IMR-90 (cell line): ENCODE results near the gene FOXP1. TPM values are rescaled to one million over a fixed set of nuclear protein-coding genes. Genes with fewer than 3 reads are reported as not detected.

Experiments
- ATAC-seq: fragments of 200-7000 bp; cut with Tn5 transposase; 2 replicates; pipeline ENCODE4 v1.9.1; 2020; ENCODE audit warnings: low read depth, mild to moderate bottlenecking, moderate library complexity
- BruUV-seq: library from RNA; stranded (reverse); fragments of 400-500 nt; replicated peaks from 2 replicates; lab custom pipeline; 2021; lab: Mats Ljungman, UMichigan
- CTCF ChIA-PET: fragments of 300-600 bp; formaldehyde crosslinking; extraction: SDS; loops from one replicate; lab custom pipeline; 2021; ENCODE audit warnings: antibody characterized with exemption; lab: Yijun Ruan, JAX
- POLR2A ChIA-PET: fragments of 300-600 bp; sonication (Branson Sonifier 250); formaldehyde crosslinking; loops from one replicate; lab custom pipeline; 2022; ENCODE audit warnings: antibody characterized with exemption; ENCODE audit not compliant: unreplicated experiment; lab: Charles Lee
- DNase-seq: peaks from one replicate; pipeline ENCODE4 v3.0.0; 2013
- H2AFZ ChIP-seq: replicated peaks from 2 replicates; pipeline ENCODE3; 2013; ENCODE audit warnings: low read length, mild to moderate bottlenecking; ENCODE audit not compliant: poor library complexity
- H2AK5ac ChIP-seq: 2 replicates; pipeline ENCODE4 v1.6.1; 2013; ENCODE audit warnings: low read depth, low read length, inconsistent platforms
- H2AK9ac ChIP-seq: replicated peaks from 2 replicates; pipeline ENCODE3; 2013; ENCODE audit warnings: mild to moderate bottlenecking, low read depth, low read length, moderate library complexity; ENCODE audit not compliant: poor library complexity
- H2BK120ac ChIP-seq: 2 replicates; pipeline ENCODE4 v1.6.1; 2013; ENCODE audit warnings: low read depth, low read length, inconsistent platforms
- H2BK15ac ChIP-seq: 3 replicates; pipeline ENCODE4 v1.6.1; 2013; ENCODE audit warnings: low read depth, low read length, inconsistent platforms
- H2BK20ac ChIP-seq: 2 replicates; pipeline ENCODE4 v1.6.1; 2013; ENCODE audit warnings: low read depth, mild to moderate bottlenecking, inconsistent platforms, low read length, moderate library complexity
- H2BK5ac ChIP-seq: 2 replicates; pipeline ENCODE4 v1.6.1; 2013; ENCODE audit warnings: mild to moderate bottlenecking, low read depth, low read length, inconsistent platforms; ENCODE audit not compliant: poor library complexity, severe bottlenecking
- H3K14ac ChIP-seq: replicated peaks from 2 replicates; pipeline ENCODE4 v1.6.1; 2013; ENCODE audit warnings: low read depth, low read length, inconsistent platforms
- H3K18ac ChIP-seq: 2 replicates; pipeline ENCODE4 v1.6.1; 2013; ENCODE audit warnings: low read depth, low read length, control low read depth
- H3K23ac ChIP-seq: 2 replicates; pipeline ENCODE4 v1.6.1; 2013; ENCODE audit warnings: low read depth, low read length, inconsistent platforms
- H3K27ac ChIP-seq: 2 replicates; pipeline ENCODE4 v1.5.1; 2013; ENCODE audit warnings: mild to moderate bottlenecking, control low read depth, low read length; ENCODE audit not compliant: insufficient read depth
- H3K27me3 ChIP-seq: 2 replicates; pipeline ENCODE4 v1.6.1; 2013; ENCODE audit warnings: low read length; ENCODE audit not compliant: control insufficient read depth, insufficient read depth
- H3K36me3 ChIP-seq: 2 replicates; pipeline ENCODE4 v1.6.1; 2013; ENCODE audit warnings: low read length, mixed read lengths; ENCODE audit not compliant: control insufficient read depth, insufficient read depth
- H3K4ac ChIP-seq: 2 replicates; pipeline ENCODE4 v1.6.1; 2013; ENCODE audit warnings: low read depth, low read length, inconsistent platforms
- H3K4me1 ChIP-seq: 2 replicates; pipeline ENCODE4 v1.6.1; 2013; ENCODE audit warnings: low read length, mixed read lengths; ENCODE audit not compliant: control insufficient read depth, insufficient read depth
- H3K4me2 ChIP-seq: 2 replicates; pipeline ENCODE4 v1.6.1; 2013; ENCODE audit warnings: low read depth, mild to moderate bottlenecking, control low read depth, low read length, moderate library complexity
- H3K4me3 ChIP-seq: 2 replicates; pipeline ENCODE4 v1.5.1; 2013; ENCODE audit warnings: low read depth, mild to moderate bottlenecking, control low read depth, low read length, moderate library complexity; ENCODE audit not compliant: insufficient read depth
- H3K56ac ChIP-seq: 2 replicates; pipeline ENCODE4 v1.6.1; 2013; ENCODE audit warnings: low read length, inconsistent platforms; ENCODE audit not compliant: insufficient read depth; ENCODE audit errors: extremely low read depth
- H3K79me1 ChIP-seq, 2 experiments: 2 replicates each; pipeline ENCODE4 v1.6.1; 2013; ENCODE audit warnings: low read length in 2 of 2, inconsistent platforms in 1 of 2, low read depth in 1 of 2
- H3K9ac ChIP-seq: 2 replicates; pipeline ENCODE4 v1.6.1; 2013; ENCODE audit warnings: low read depth, low read length, control low read depth
- H3K9me1 ChIP-seq: 2 replicates; pipeline ENCODE4 v1.6.1; 2013; ENCODE audit warnings: low read length, inconsistent platforms; ENCODE audit not compliant: insufficient read depth
- H3K9me3 ChIP-seq: 2 replicates; pipeline ENCODE4 v1.6.1; 2013; ENCODE audit warnings: low read length; ENCODE audit not compliant: control insufficient read depth, insufficient read depth
- H4K20me1 ChIP-seq: 2 replicates; pipeline ENCODE4 v1.6.1; 2013; ENCODE audit warnings: low read length, inconsistent platforms; ENCODE audit not compliant: insufficient read depth
- H4K5ac ChIP-seq: 2 replicates; pipeline ENCODE4 v1.6.1; 2013; ENCODE audit warnings: mild to moderate bottlenecking, low read depth, low read length, control low read depth
- H4K8ac ChIP-seq, 2 experiments: 2 replicates each; pipeline ENCODE4 v1.6.1; 2013; ENCODE audit warnings: low read depth in 2 of 2, low read length in 2 of 2, control low read depth in 1 of 2, inconsistent platforms in 1 of 2
- H4K91ac ChIP-seq: 2 replicates; pipeline ENCODE4 v1.6.1; 2013; ENCODE audit warnings: low read depth, low read length, inconsistent platforms; ENCODE audit not compliant: insufficient read depth
- BHLHE40 ChIP-seq: fragments of 150-350 bp; IDR thresholded peaks from 2 replicates; pipeline ENCODE4 v1.6.1; 2016; ENCODE audit warnings: mild to moderate bottlenecking, low read depth, low read length
- CEBPB ChIP-seq: IDR thresholded peaks from 2 replicates; pipeline ENCODE4 v1.6.1; 2012; ENCODE audit warnings: low read depth, low read length, improper control_type of control experiment
- FOS ChIP-seq: fragments of 150-350 bp; IDR thresholded peaks from 2 replicates; pipeline ENCODE4 v1.6.1; 2016; ENCODE audit warnings: low read depth, low read length
- MAFK ChIP-seq: IDR thresholded peaks from 2 replicates; pipeline ENCODE4 v1.6.1; 2012; ENCODE audit warnings: low read depth, low read length, improper control_type of control experiment
- MAZ ChIP-seq: IDR thresholded peaks from 2 replicates; pipeline ENCODE4 v1.6.1; 2012; ENCODE audit warnings: low read depth, mild to moderate bottlenecking, low read length, improper control_type of control experiment, moderate library complexity, borderline replicate concordance
- MXI1 ChIP-seq: IDR thresholded peaks from 2 replicates; pipeline ENCODE4 v1.6.1; 2012; ENCODE audit warnings: low read depth, mild to moderate bottlenecking, low read length, moderate library complexity, borderline replicate concordance
- NFE2L2 ChIP-seq: fragments of 150-350 bp; IDR thresholded peaks from 2 replicates; pipeline ENCODE4 v1.6.1; 2016; ENCODE audit warnings: low read depth, mild to moderate bottlenecking, low read length
- POLR2A ChIP-seq: IDR thresholded peaks from 2 replicates; pipeline ENCODE4 v1.6.1; 2012; ENCODE audit warnings: mild to moderate bottlenecking, low read depth, low read length
- RAD21 ChIP-seq: IDR thresholded peaks from 2 replicates; pipeline ENCODE4 v1.6.1; 2012; ENCODE audit warnings: low read length, improper control_type of control experiment
- RCOR1 ChIP-seq: IDR thresholded peaks from 2 replicates; pipeline ENCODE4 v1.6.1; 2012; ENCODE audit warnings: mild to moderate bottlenecking, low read length, improper control_type of control experiment; ENCODE audit not compliant: insufficient replicate concordance
- WGBS, 2 experiments: methylation state at CpG; one replicate each; pipeline versions ENCODE4 v1.1.5 to v1.1.7; 2013; ENCODE audit warnings: missing lambda C conversion rate in 2 of 2; ENCODE audit not compliant: insufficient read length in 1 of 2; ENCODE audit errors: extremely low coverage in 2 of 2; 5-methylcytosine and 5-hydroxymethylcytosine counted together
- dilution Hi-C: fragments of 300-500 bp; cut with HindIII; formaldehyde crosslinking; loops from one replicate; pipeline ENCODE4 v1.14.3; 2018; ENCODE audit warnings: low sequenced_read_pairs; ENCODE audit not compliant: unreplicated experiment
- in situ Hi-C: fragments of 300-500 bp; cut with MboI; formaldehyde crosslinking; loops from 3 replicates; pipeline ENCODE4 v1.14.3; 2019; ENCODE audit warnings: low sequenced_read_pairs, inconsistent platforms, mixed read lengths
- intact Hi-C: fragments of 100-400 bp; cut with micrococcal nuclease; formaldehyde crosslinking; loops from 2 replicates; pipeline ENCODE4 v1.10.0; 2022
- polyA plus RNA-seq, 3 experiments: library from polyadenylated mRNA; depleted of rRNA; stranded (reverse); fragments of >200 nt; gene quantifications; 2 replicates each; pipeline ENCODE4 v1.2.3, GENCODE V29; 2012; ENCODE audit warnings: low replicate concordance in 1 of 3
- total RNA-seq: library from RNA; depleted of rRNA; stranded (reverse); fragments of >200 nt; gene quantifications from 2 replicates; pipeline ENCODE4 v1.2.3, GENCODE V29; 2012
- TF ChIP-seq, protein P1 (sequence below): fragments of 150-350 bp; IDR thresholded peaks from 2 replicates; pipeline ENCODE4 v1.6.1; 2016; ENCODE audit warnings: low read depth, mild to moderate bottlenecking, low read length, moderate library complexity, borderline replicate concordance
- TF ChIP-seq, protein P2 (sequence below): conservative IDR thresholded peaks from 2 replicates; pipeline ENCODE4 v1.5.1; 2012; ENCODE audit warnings: mild to moderate bottlenecking, low read depth, low read length, improper control_type of control experiment

The FOXP1 gene
- total and polyA plus RNA-seq, 2 of the 4 experiments (the other 2 are of a cell fraction), result 37.0 to 132 TPM

DNA sequence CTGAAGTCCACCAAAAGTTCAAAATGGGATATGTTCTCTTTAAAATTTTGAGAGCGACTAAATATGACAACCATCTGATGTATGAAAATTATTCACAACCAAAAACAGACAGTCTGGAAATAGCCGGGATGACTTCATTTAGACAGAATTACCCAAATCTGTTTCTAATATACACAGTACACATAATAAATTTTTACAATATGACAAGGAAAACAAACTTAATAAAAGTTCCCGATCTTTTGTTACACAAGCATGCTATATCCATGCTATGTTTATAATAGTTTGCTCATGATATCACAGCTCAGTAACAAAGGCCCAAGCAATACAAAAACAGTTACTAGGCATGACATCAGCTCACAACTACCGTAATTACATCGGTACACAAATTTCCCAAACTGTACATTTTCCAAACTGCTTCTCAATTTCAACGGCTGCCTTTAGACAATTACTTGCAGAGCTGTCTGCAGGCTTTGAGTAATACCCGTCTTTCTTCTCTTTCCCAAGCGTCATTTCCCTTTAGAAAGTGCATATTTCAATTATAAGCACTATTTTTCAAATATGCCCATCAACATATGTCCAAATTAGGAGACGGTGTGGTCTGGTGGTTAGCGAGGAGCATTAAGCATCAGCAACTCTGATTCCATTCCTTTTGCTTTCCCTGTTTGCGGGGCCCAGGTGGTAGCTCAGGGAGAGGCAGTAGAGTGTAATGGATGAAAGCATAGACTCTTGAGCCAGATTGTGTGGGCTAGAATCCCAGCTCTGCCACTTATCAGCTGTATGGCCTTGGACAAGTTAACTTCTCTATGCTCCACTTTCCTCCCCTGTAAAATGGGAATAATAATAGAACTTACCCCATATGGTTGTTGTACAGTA is 481.2 kb downstream of the FOXP1 start:
- in situ Hi-C loops (no loop called here), intact Hi-C loops (loop anchor here (1.0 to 10.0 kb wide), 3 partner anchors 38 to 582 kb away; no protein-coding TSS in a partner anchor), dilution Hi-C loops (no loop called here)
- Histone ChIP-seq H3K4me1 (peaks cover 32% of the 10 kb centered on the region), H3K4ac (peak overlapping the region; percentile 94), H4K20me1 (no peaks in the 10 kb centered on the region), H3K56ac (peak overlapping the region; percentile 85), H2AK5ac (peak overlapping the region; percentile 95), H3K18ac (peak overlapping the region; percentile 98), H3K9me1 (peaks cover 10% of the 10 kb centered on the region), H4K91ac (peak overlapping the region; percentile 92), H2BK120ac (peak overlapping the region; percentile 95), H3K23ac (peak overlapping the region; percentile 82; the same call in 1 of the 2 replicates), H3K4me3 (no peak overlapping the region), H3K79me1 (peaks cover 36 to 75% of the 10 kb centered on the region in 2 experiments), H2BK20ac (peak overlapping the region; percentile 91), H4K8ac (peak overlapping the region; percentile 71 to 91), H3K27ac (peak overlapping the region; percentile 99), H4K5ac (peak overlapping the region; percentile 96), H2BK5ac (peak overlapping the region; percentile 95), H3K9me3 (no peaks in the 10 kb centered on the region), H3K36me3 (no peaks in the 10 kb centered on the region; the same call in 1 of the 2 replicates), H2BK15ac (peak overlapping the region; percentile 85; the same call in 1 of the 3 replicates), H3K27me3 (no peaks in the 10 kb centered on the region), H3K14ac (peak overlapping the region; percentile 92), H3K4me2 (peak overlapping the region; percentile 69), H2AK9ac (peak overlapping the region; percentile 83), H3K9ac (peak overlapping the region; percentile 73), H2AFZ (no peak overlapping the region)
- no TSS peak for BruUV-seq
- ATAC-seq (peak; percentile 66), DNase-seq (peak; percentile 99)
- 0% methylated on average over 3 of the region's 11 CpGs; no CpG with 5 or more reads in 1 of the 2 experiments for WGBS, 2 experiments
- POLR2A ChIA-PET, result interaction anchor here (0.6 kb wide), 1 partner anchor 149 kb away, joined by 5 read pairs; no protein-coding TSS in a partner anchor
- CTCF ChIA-PET, result interaction anchor here (0.6 to 0.7 kb wide), 2 partner anchors 43 to 323 kb away, joined by 3 read pairs; no protein-coding TSS in a partner anchor
- TF ChIP-seq RCOR1 (no peak), BHLHE40 (peak; percentile 56; the same call in 1 of the 2 replicates), FOS (peak; percentile 87), MXI1 (no peak), NFE2L2 (peak; percentile 41; the same call in 1 of the 2 replicates), MAFK (peak; percentile 54; the same call in 1 of the 2 replicates), RAD21 (peak; percentile 35), MAZ (no peak), CEBPB (peak; percentile 92), POLR2A (peak; percentile 13; the same call in 1 of the 2 replicates)
- TF ChIP-seq, protein P1, sequence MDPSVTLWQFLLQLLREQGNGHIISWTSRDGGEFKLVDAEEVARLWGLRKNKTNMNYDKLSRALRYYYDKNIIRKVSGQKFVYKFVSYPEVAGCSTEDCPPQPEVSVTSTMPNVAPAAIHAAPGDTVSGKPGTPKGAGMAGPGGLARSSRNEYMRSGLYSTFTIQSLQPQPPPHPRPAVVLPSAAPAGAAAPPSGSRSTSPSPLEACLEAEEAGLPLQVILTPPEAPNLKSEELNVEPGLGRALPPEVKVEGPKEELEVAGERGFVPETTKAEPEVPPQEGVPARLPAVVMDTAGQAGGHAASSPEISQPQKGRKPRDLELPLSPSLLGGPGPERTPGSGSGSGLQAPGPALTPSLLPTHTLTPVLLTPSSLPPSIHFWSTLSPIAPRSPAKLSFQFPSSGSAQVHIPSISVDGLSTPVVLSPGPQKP, result no peak
- TF ChIP-seq, protein P2, sequence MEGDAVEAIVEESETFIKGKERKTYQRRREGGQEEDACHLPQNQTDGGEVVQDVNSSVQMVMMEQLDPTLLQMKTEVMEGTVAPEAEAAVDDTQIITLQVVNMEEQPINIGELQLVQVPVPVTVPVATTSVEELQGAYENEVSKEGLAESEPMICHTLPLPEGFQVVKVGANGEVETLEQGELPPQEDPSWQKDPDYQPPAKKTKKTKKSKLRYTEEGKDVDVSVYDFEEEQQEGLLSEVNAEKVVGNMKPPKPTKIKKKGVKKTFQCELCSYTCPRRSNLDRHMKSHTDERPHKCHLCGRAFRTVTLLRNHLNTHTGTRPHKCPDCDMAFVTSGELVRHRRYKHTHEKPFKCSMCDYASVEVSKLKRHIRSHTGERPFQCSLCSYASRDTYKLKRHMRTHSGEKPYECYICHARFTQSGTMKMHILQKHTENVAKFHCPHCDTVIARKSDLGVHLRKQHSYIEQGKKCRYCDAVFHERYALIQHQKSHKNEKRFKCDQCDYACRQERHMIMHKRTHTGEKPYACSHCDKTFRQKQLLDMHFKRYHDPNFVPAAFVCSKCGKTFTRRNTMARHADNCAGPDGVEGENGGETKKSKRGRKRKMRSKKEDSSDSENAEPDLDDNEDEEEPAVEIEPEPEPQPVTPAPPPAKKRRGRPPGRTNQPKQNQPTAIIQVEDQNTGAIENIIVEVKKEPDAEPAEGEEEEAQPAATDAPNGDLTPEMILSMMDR, result no peak
